ENCODE measurements around the gene CEP57L1.

- no peak for TF ChIP-seq CTCF (conservative IDR thresholded peaks at IDR 0.05; ENCODE audit: low read depth in 2 of 2)
- no peak for TF ChIP-seq ETS1 (IDR thresholded peaks at IDR 0.05)
- no peak for TF ChIP-seq REST (IDR thresholded peaks at IDR 0.05; ENCODE audit: unreplicated experiment)
- TF ChIP-seq POLR2AphosphoS5 (IDR thresholded peaks at IDR 0.05; ENCODE audit: low read depth), result no peak
- TF ChIP-seq EZH2 (IDR thresholded peaks at IDR 0.05; ENCODE audit: low read depth, unreplicated experiment), result no peak
- TF ChIP-seq EZH2phosphoT487 (IDR thresholded peaks at IDR 0.05; ENCODE audit: unreplicated experiment), result no peak
These were observed 9.2 kb downstream of the CEP57L1 start for GRCh38 chr6:109104512-109104911.

Data from GM23338 (cell line).